H1 (cell line): ENCODE measurements around the gene GFRA4. TPM values are rescaled to one million over a fixed set of nuclear protein-coding genes. Genes with fewer than 3 reads are reported as not detected.

ENCODE experiments used
- BACH1 ChIP-seq: IDR thresholded peaks from 2 replicates; pipeline ENCODE4 v1.6.1; 2012; ENCODE audit warnings: low read length, improper control_type of control experiment
- KDM1A ChIP-seq: fragments of 200-600, 300-600 bp; sonication (generic); IDR thresholded peaks from 2 replicates; pipeline ENCODE4 v1.7.1; 2016; ENCODE audit warnings: mild to moderate bottlenecking, low read length, borderline replicate concordance
- RNF2 ChIP-seq: fragments of 200-900, 300-1000 bp; sonication (generic); IDR thresholded peaks from 2 replicates; pipeline ENCODE4 v1.7.1; 2016; ENCODE audit warnings: borderline replicate concordance, low read depth, mild to moderate bottlenecking, antibody characterized with exemption, low read length; ENCODE audit not compliant: poor library complexity, severe bottlenecking; ENCODE audit errors: missing control alignments
- SIRT6 ChIP-seq: IDR thresholded peaks from one replicate; pipeline ENCODE4 v1.7.1; 2012; ENCODE audit warnings: low read length, inconsistent platforms
- polyA plus RNA-seq, 7 experiments: library from polyadenylated mRNA; depleted of rRNA in 3 of 7; stranded (reverse) in 5 of 7; unstranded in 2 of 7; fragments of >200 nt in 5 of 7; fragments of 200-250 nt in 2 of 7; gene quantifications; 1 replicate in 5 of 7; 2 replicates in 1 of 7; 4 replicates in 1 of 7; pipeline versions ENCODE4 v1.2.1 to v1.2.3, GENCODE V29; 2011 to 2013; ENCODE audit warnings: missing spikeins in 2 of 7, mixed read lengths in 2 of 7
- total RNA-seq: library from RNA; stranded (reverse); fragmentation: NEBNext Ultra II Directional; extraction: Animal tissue kit (Norgen Biotek cat#: 25700); gene quantifications from 2 replicates; pipeline ENCODE4 v1.2.1, GENCODE V29; 2021
- TF ChIP-seq, protein P1 (sequence below): IDR thresholded peaks from 2 replicates; pipeline ENCODE4 v1.6.1; 2012; ENCODE audit warnings: low read length, inconsistent platforms

The GFRA4 gene
- total and polyA plus RNA-seq, 2 of the 8 experiments (the other 6 are each of a cell fraction or from before 2014, with no cell fraction given): 0.05 TPM; not detected in 1

DNA sequence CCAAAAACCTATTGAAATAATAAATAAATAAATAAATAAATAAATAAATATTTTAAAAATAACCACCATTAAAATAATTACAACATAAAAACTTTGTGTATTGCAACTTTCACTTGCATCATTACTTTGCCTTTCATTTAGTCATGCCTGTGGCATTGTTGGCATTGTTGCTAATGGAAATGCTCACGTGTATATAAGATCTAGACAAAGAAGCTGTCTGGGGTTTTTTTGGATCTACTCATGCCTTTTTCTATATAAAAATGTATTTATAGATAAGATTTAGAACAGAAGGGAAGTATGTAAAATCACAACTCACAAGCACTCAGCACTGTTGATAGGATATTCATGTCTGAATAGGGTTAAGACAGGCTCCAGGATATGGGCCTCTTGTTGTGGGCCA, 27.9 kb downstream of the GFRA4 start (continued):
- TF ChIP-seq BACH1 (no peak), RNF2 (no peak), SIRT6 (no peak), KDM1A (no peak)
- TF ChIP-seq, protein P1, sequence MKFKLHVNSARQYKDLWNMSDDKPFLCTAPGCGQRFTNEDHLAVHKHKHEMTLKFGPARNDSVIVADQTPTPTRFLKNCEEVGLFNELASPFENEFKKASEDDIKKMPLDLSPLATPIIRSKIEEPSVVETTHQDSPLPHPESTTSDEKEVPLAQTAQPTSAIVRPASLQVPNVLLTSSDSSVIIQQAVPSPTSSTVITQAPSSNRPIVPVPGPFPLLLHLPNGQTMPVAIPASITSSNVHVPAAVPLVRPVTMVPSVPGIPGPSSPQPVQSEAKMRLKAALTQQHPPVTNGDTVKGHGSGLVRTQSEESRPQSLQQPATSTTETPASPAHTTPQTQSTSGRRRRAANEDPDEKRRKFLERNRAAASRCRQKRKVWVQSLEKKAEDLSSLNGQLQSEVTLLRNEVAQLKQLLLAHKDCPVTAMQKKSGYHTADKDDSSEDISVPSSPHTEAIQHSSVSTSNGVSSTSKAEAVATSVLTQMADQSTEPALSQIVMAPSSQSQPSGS: no peak
- TF ChIP-seq, all 59 proteins: peak for 0
